ENCODE data around the gene GOSR2.
A peak's percentile ranks its signal among the peaks of the same experiment; 100 is the strongest.
"Not testable (repeated sequence)": the region's sequence is repeated elsewhere in the genome, so short reads cannot be mapped to it uniquely, and the experiment has no call there.

The GOSR2 gene

GRCh38 chr17:46894024-46894423 is 28.9 kb upstream of the GOSR2 start:
- DNase-seq (ENCODE audit: low read depth) = no peak

GRCh38 chr17:46894476-46895151 is 28.3 kb upstream of the GOSR2 start:
- no peak for DNase-seq (ENCODE audit: low read depth)

DNA sequence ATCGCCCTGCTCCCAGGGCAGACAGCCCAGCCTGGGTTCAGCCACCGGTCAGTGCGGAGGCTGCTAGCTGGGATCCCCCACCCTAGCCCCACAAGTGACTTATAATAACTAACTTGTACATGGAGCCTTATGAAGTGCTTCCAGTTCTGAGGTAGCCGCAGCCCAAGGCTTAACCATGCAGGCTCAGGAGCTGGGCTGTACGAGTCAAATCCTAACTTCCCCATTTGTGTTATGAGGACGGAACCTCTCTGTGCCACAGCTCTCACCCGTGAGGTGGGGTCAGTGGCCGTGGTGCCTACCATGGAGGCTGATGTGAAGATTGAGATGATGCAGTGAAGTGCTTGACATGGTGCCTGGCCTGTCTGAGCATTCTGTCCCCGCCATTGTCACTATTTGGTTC is 27.8 kb upstream of the GOSR2 start:
- DNase-seq (ENCODE audit: low read depth) = no peak

GRCh38 chr17:46896991-46897390 is 26.0 kb upstream of the GOSR2 start:
- no peak for DNase-seq (ENCODE audit: low read depth)

DNA sequence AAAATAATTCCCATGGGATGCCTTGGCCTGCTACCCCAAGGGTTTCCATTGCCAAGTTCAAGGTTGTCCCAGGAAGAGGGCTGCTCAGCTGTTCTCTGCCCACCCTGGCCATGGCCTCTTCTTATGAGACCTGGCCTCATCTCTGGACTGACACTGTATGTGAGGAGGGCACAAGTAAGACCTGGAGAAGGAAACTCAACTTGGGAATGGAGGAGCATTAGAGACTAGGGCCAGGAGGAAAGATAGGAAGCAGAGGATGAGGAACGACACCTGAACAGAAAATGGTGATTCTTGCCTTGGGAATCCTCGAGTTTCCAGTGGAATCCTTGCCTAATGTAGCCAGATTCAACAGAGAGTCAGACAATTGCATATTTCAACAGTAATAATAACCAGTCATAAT is 24.6 kb upstream of the GOSR2 start:
- DNase-seq (ENCODE audit: low read depth) = no peak

DNA sequence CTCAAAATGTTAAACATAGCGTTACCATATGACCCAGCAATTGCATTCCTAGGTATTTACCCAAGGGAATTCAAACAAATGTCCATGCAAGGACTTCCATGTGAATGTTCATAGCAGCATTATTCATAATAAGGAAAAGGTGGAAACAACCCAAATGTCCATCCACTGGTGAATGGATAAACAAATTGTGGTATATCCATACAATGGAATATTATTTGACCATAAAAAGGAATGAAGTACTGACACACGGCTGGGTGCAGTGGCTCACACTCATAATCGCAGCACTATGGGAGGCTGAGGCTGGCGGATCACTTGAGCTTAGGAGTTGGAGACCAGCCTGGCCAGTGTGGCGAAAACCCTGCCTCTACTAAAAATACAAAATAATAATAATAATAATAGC is 24.1 kb upstream of the GOSR2 start:
- no peak for DNase-seq (ENCODE audit: low read depth)

DNA sequence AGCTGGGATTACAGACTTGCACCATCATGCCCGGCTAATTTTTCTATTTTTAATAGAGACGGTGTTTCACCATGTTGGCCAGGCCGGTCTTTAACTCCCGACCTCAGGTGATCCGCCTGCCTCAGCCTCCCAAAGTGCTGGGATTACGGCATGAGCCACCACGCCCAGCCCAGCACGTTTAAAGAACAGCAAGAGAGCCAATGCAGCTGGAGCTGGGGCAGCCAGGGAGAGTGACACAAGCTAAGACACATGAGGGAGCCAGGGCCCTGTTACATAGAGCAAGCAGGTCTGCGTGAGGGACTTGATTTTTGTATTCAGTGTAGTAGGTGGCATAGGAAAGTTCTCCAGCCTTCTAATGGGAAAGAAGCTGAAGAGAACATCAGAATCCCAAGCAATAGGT is 21.7 kb upstream of the GOSR2 start:
- no peak for DNase-seq (ENCODE audit: low read depth)

DNA sequence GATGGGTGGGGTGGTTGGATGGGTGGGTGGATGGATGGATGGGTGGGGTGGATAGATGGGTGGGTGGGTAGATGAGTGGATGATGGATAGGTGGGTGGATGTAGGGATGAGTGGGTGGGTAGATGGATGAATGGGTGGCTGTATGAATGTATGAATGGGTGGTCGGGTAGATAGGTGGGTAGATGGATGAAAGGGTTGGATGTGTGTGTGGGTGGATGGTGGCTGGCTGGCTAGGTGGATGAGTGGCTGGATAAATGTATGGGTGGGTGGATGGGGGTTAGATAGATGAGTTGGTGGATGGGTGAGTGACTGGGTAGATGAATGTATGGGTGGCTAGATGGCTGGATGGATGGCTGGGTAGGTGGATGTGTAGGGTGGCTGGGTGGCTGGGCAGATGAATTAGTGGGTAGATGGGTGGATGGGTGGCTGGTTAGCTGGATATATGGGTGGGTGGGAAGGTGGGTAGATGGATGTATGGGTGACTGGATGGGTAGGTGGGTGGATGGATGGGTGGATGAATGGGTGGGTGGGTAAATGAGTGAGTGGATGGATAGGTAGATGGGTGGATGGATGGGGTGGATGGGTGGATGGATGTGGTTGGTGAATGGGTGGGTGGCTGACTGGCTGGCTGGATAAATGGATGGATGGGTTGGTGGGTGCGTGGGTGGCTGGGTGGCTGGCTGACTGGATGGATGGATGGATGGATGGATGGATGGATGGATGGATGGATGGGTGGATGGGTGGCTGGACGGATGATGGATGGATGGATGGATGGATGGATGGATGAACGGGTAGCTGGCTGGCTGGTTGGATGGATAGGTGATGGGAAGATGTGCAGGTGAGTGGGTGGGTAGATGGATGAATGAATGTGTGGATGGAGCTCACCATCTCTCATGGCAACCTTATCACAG is 18.9 kb upstream of the GOSR2 start:
- DNase-seq (ENCODE audit: low read depth) = no peak

DNA sequence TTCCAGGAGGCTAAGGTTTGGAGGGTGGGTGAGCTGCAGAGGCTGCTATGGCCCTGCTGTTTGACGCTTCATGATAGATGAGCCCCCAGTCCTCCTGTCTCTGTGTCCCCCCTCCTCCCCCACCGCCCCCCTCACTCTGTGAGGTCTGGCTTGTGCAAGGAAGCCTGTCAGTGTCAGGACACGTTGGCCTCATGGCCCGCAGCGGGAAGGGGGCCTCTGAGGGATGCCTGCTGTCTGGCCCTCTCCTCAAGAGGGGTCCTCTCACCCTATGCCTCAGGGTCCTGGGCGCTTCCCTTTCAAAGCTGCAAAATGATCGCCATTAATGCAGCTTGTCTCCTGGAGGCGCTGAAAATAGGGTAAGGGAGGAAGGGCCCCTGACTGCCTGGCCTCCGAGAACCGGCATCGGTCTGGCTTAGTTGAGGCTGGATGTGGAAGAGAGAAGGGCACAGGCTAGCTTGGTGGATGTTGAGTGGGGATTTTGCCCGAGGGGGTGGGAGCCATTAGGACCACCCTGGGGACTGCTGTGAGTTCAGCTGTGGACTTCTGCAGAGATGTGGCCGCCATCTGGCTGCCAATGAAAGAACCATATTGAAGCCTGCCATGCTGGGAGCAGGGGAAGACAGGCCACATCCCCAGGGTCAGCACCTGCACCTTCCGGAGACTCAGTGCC is 14.8 kb upstream of the GOSR2 start:
- no peak for DNase-seq (ENCODE audit: low read depth)

GRCh38 chr17:46910179-46910927 is 12.6 kb upstream of the GOSR2 start:
- DNase-seq (ENCODE audit: low read depth) = no peak

- no peak for DNase-seq (ENCODE audit: low read depth)
Observed at GRCh38 chr17:46911311-46911710, 11.6 kb upstream of the GOSR2 start.

DNA sequence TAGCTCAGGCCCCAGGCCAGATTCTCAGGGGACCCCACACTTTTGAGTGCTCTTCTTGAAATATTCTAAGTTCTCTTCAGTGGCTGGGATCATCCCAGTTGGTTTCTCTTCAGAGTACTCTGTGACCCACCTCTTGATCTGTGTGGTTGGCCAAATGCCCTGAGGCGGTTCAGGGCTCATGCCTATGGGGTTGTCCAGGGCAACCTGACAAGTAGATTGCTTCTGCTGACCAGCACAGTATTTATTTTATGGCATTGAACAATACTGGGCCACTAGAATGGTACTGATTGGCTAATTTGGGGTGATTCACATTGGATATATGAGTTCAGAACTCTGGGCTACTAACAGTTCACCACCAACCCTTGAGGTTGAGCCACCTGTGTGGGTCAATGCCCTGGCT is 7.4 kb upstream of the GOSR2 start:
- peak; percentile 86 for DNase-seq (ENCODE audit: low read depth)

DNA sequence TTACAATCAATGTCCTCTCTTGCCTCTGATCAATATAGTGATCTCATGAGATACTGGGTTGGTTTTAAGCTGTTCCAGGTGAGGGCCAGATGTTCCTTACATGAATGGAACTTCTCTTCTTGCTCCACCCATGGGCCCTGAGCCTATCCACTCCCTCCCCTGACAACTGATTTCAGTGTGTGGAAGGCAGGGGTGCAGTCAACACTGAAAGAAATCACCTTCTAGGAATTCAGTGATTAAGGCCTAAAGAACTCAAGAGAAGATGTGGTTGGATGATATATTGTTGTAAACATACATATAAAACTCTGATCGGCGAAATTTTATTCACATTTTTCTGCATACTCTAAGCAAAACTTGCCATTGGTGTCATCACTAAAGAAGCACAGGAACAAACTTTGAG is 6.7 kb upstream of the GOSR2 start:
- DNase-seq (ENCODE audit: low read depth) = peak; percentile 95

- DNase-seq (ENCODE audit: low read depth) = no peak
Observed at GRCh38 chr17:46916623-46917022, 6.3 kb upstream of the GOSR2 start.

DNA sequence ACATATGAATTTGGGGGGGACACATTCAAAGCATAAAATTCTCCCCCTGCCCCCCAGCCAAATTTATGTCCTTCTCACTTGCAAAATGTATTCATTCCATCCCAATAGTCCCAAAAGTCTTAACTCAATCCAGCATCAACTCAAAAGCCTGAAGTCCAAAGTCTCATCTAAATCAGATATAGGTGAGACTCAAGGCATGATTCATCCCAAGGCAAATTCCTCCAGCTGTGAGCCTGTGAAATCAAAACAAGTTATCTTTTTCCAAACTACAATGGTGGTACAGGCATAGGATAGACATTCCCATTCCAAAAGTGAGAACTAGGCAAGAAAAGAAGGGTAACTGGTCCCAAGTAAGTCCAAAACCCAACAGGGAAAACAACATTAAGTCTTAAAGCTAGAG is 5.9 kb upstream of the GOSR2 start:
- peak; percentile 30 for DNase-seq (ENCODE audit: low read depth)

DNA sequence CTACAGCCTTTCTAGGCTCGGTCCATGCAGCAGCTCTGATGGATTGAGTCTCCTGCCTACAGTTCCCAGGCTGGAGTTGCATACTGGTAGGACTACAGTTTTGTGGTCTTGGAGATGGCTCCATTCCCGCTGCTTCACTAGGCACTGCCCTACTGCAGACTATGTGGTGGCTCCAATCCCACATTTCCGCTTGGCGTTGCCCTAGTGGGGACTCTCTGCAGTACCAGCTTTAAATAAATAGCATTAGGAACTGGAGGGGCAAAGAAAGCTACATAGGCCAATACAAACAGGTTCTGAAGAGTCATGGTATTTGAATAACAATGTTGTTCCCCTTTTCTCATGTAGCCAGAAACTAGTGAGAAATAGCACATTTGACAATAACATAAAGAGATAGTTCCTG is 5.4 kb upstream of the GOSR2 start:
- DNase-seq (ENCODE audit: low read depth) = no peak

DNA sequence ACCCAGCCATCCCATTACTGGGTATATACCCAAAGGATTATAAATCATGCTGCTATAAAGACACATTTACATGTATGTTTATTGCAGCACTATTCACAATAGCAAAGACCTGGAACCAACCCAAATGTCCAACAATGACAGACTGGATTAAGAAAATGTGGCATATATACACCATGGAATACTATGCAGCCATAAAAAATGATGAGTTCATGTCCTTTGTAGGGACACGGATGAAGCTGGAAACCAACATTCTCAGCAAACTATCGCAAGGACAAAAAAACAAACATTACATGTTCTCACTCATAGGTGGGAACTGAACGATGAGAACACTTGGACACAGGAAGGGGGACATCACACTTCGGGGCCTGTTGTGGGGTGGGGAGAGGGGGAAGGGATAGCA is 998 bp upstream of the GOSR2 start:
- not testable (repeated sequence) for DNase-seq (ENCODE audit: low read depth)

GRCh38 chr17:46922487-46922803 is 515 bp upstream of the GOSR2 start:
- no peak for DNase-seq (ENCODE audit: low read depth)

DNA sequence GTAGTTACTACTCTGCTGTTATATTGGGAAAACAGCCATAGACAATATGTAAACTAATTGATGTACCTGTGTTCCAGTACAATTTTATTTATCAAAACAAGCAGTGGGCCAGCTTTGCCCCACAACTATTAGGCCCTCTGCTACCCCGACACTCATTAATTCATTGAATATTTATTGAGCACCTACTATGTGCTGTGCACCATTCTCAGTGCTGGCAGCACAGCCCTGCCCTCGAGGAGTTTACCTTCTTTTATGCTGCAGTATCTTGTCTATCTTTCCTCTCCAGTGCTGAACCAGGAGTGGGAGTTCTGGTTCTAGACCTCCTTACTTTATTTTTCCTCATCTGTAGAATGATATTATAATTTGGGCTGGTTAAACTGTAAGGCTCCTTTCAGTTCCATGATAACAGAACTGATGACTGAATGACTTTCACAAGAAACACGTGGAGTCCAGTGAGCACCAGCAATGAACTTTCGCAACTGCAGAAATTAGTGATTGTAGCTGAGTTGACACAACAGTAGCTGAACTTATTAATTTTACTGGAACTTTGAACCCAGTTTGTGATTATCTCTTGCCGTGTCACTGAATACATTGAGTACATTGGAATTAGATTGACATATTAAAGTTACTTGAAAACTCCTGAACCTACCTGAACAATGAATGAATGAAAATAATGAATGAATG is 2.4 kb downstream of the GOSR2 start:
- DNase-seq (ENCODE audit: low read depth) = no peak

- peak; percentile 35 for DNase-seq (ENCODE audit: low read depth)
Observed at GRCh38 chr17:46928467-46929261, 5.7 kb downstream of the GOSR2 start.

GRCh38 chr17:46929413-46929812 is 6.5 kb downstream of the GOSR2 start:
- DNase-seq (ENCODE audit: low read depth) = peak; percentile 99
